B cell (primary cell): ENCODE data around the gene CLEC4E. TPM values are rescaled to one million over a fixed set of nuclear protein-coding genes. Genes with fewer than 3 reads are reported as not detected.
"Not testable (repeated sequence)": the region's sequence is repeated elsewhere in the genome, so short reads cannot be mapped to it uniquely, and the experiment has no call there.

Experiments
- ATAC-seq: fragments of 200-7000 bp; cut with Tn5 transposase; one replicate; pipeline ENCODE4 v1.10.0; 2021; ENCODE audit warnings: low read depth, mild to moderate bottlenecking, moderate number of reproducible peaks, moderate library complexity
- CTCF ChIA-PET: fragments of 350-600 bp; sonication (Branson Sonifier 250); formaldehyde crosslinking; loops from one replicate; lab custom pipeline; 2021; ENCODE audit warnings: antibody characterized with exemption, inconsistent platforms; lab: Charles Lee
- POLR2A ChIA-PET: fragments of 350-600 bp; sonication (Branson Sonifier 250); formaldehyde crosslinking; loops from one replicate; lab custom pipeline; 2021; ENCODE audit warnings: antibody characterized with exemption; lab: Charles Lee
- DNase-seq: peaks from one replicate; pipeline ENCODE4 v3.0.0; 2013
- H2AFZ ChIP-seq: 2 replicates; pipeline ENCODE4 v1.6.1; 2012; ENCODE audit warnings: mild to moderate bottlenecking, low read depth, low read length; ENCODE audit not compliant: insufficient read depth, poor library complexity, severe bottlenecking
- H3K27ac ChIP-seq, 2 donors: 1 replicate in 1 of 2; 2 replicates in 1 of 2; pipeline ENCODE4 v1.5.1; 2012 to 2013; ENCODE audit warnings: low read length in 2 of 2, mild to moderate bottlenecking in 2 of 2, moderate library complexity in 1 of 2
- H3K27me3 ChIP-seq, 4 experiments: fragments of 200-600 bp in 1 of 4; sonication (generic) in 1 of 4; replicated peaks in 1 of 4; 1 replicate in 2 of 4; 2 replicates in 2 of 4; pipeline versions ENCODE4 v1.6.1 to v1.7.0; 2013 to 2016; ENCODE audit warnings: low read length in 3 of 4, mild to moderate bottlenecking in 2 of 4, mixed read lengths in 1 of 4, moderate library complexity in 1 of 4; ENCODE audit not compliant: insufficient read depth in 4 of 4, control insufficient read depth in 3 of 4; ENCODE audit errors: control extremely low read depth in 1 of 4
- H3K36me3 ChIP-seq, 2 experiments: replicated peaks in 1 of 2; 1 replicate in 1 of 2; 2 replicates in 1 of 2; pipeline versions ENCODE4 v1.6.1 to v1.7.1; 2013; ENCODE audit warnings: low read length in 1 of 2; ENCODE audit not compliant: insufficient read depth in 2 of 2, control insufficient read depth in 1 of 2; ENCODE audit errors: control extremely low read depth in 1 of 2, extremely low read depth in 1 of 2
- H3K4me1 ChIP-seq, 2 donors: fragments of 200-600 bp in 1 of 2; sonication (generic) in 1 of 2; 1 replicate in 1 of 2; 2 replicates in 1 of 2; pipeline versions ENCODE4 v1.5.1 to v1.6.1; 2013 to 2017; ENCODE audit warnings: low read length in 2 of 2; ENCODE audit not compliant: control insufficient read depth in 2 of 2, insufficient read depth in 2 of 2
- H3K4me2 ChIP-seq: replicated peaks from 2 replicates; pipeline ENCODE3; 2012; ENCODE audit warnings: mild to moderate bottlenecking, low read depth, low read length; ENCODE audit not compliant: poor library complexity, severe bottlenecking
- H3K4me3 ChIP-seq, 5 experiments: fragments of 200-600 bp in 1 of 5; sonication (generic) in 1 of 5; 1 replicate in 3 of 5; 2 replicates in 2 of 5; pipeline versions ENCODE4 v1.5.1 to v1.7.0; 2011 to 2016; ENCODE audit warnings: low read length in 4 of 5, mild to moderate bottlenecking in 4 of 5, low read depth in 2 of 5, control low read depth in 1 of 5, moderate library complexity in 1 of 5; ENCODE audit not compliant: insufficient read depth in 1 of 5; ENCODE audit errors: control extremely low read depth in 1 of 5, extremely low read depth in 1 of 5
- H3K79me2 ChIP-seq: fragments of 200-600 bp; sonication (generic); one replicate; pipeline ENCODE4 v1.6.0; 2016; ENCODE audit warnings: low read length; ENCODE audit not compliant: control insufficient read depth, insufficient read depth
- H3K9ac ChIP-seq: fragments of 200-600 bp; sonication (generic); 2 replicates; pipeline ENCODE4 v1.6.1; 2017; ENCODE audit warnings: mild to moderate bottlenecking, low read length, moderate library complexity
- H3K9me3 ChIP-seq, 3 donors: one replicate each; pipeline versions ENCODE4 v1.6.1 to v1.7.1; 2013; ENCODE audit warnings: low read length in 2 of 3; ENCODE audit not compliant: control insufficient read depth in 2 of 3, insufficient read depth in 1 of 3; ENCODE audit errors: control extremely low read depth in 1 of 3
- H4K20me1 ChIP-seq: 2 replicates; pipeline ENCODE4 v1.6.0; 2012; ENCODE audit warnings: mild to moderate bottlenecking, low read length; ENCODE audit not compliant: insufficient read depth, control insufficient read depth, poor library complexity, severe bottlenecking
- H3K27ac Mint-ChIP-seq: one replicate; pipeline ENCODE4 v1.8.0; 2021; ENCODE audit warnings: mixed read lengths
- H3K27me3 Mint-ChIP-seq: one replicate; pipeline ENCODE4 v1.8.0; 2021; ENCODE audit warnings: mixed read lengths
- H3K4me1 Mint-ChIP-seq: one replicate; pipeline ENCODE4 v1.8.0; 2021; ENCODE audit warnings: mixed read lengths
- H3K4me3 Mint-ChIP-seq: one replicate; pipeline ENCODE4 v1.8.0; 2021; ENCODE audit warnings: mixed read lengths
- H3K9me3 Mint-ChIP-seq: one replicate; pipeline ENCODE4 v1.8.0; 2022; ENCODE audit warnings: mixed read lengths; ENCODE audit not compliant: insufficient read depth
- WGBS: methylation state at CpG from one replicate; pipeline ENCODE4 v1.1.5; 2013; ENCODE audit warnings: missing lambda C conversion rate; ENCODE audit not compliant: insufficient coverage; 5-methylcytosine and 5-hydroxymethylcytosine counted together
- intact Hi-C: fragments of 100-400 bp; cut with micrococcal nuclease; formaldehyde crosslinking; loops from one replicate; pipeline ENCODE4 v1.10.0; 2022
- polyA plus RNA-seq: library from polyadenylated mRNA; depleted of rRNA; stranded (reverse); fragments of >200 nt; gene quantifications from 2 replicates; pipeline ENCODE4 v1.2.3, GENCODE V29; 2012
- total RNA-seq, 2 donors: library from RNA; stranded (reverse); fragments of 120-200 nt in 1 of 2; gene quantifications; 1 replicate in 1 of 2; 2 replicates in 1 of 2; pipeline versions ENCODE4 v1.2.3 to v1.2.4, GENCODE V29; 2013 to 2022
- TF ChIP-seq, protein P1 (sequence below): fragments of 200-600 bp; IDR thresholded peaks from one replicate; pipeline ENCODE4 v1.8.0; 2022; ENCODE audit warnings: antibody characterized with exemption, mild to moderate bottlenecking

Gene CLEC4E
- total and polyA plus RNA-seq, 2 donors (not counting 1 experiment from before 2014, with no cell fraction given) = 0.06 TPM; not detected in 1

DNA sequence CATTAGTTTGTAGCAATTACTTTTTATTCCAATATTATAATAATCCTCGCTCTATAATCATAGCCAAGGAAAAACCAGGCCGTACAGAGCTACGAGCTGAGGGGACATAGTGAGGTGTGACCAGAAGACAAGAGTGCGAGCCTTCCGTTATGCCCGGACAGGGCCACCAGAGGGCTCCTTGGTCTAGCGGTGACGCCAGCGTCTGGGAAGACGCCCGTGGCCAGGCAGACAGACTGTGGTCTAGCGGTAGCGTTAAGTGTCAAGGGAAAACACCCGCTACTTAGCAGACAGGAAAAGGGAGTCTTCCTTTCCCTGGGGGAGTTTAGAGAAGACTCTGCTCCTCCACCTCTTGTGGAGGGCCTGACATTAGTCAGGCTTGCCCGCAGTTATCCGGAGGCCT is 2.9 kb downstream of the CLEC4E start:
- H3K4me1 ChIP-seq, H3K4me3 Mint-ChIP-seq, POLR2A ChIA-PET, H4K20me1 ChIP-seq, H3K27me3 ChIP-seq, H3K9me3 ChIP-seq, H3K9ac ChIP-seq, H3K27ac Mint-ChIP-seq, ATAC-seq, H3K36me3 ChIP-seq, intact Hi-C loops, H2AFZ ChIP-seq, H3K4me2 ChIP-seq, H3K79me2 ChIP-seq, H3K9me3 Mint-ChIP-seq, H3K27ac ChIP-seq, H3K4me1 Mint-ChIP-seq, H3K4me3 ChIP-seq: not testable (repeated sequence)
- CTCF ChIA-PET = interaction anchor here (1.0 to 2.6 kb wide), 2 partner anchors 72 to 501 kb away, joined by 3 to 6 read pairs; no protein-coding TSS in a partner anchor
- DNase-seq = peak; percentile 5
- WGBS = 75% methylated on average over 4 of the region's 16 CpGs
- peaks cover 48% of the 10 kb centered on the region for H3K27me3 Mint-ChIP-seq

GRCh38 chr12:8532045-8532444 is 8.7 kb downstream of the CLEC4E start:
- CTCF ChIA-PET = no interaction called here
- 93% methylated on average over 4 of the region's 7 CpGs for WGBS

More at GRCh38 chr12:8532045-8532444, 8.7 kb downstream of the CLEC4E start:
- DNase-seq (no peak), ATAC-seq (no peak)
- H3K9ac ChIP-seq = no peak overlapping the region
- Mint-ChIP-seq H3K4me1 (peaks cover 2% of the 10 kb centered on the region), H3K27me3 (peaks cover 31% of the 10 kb centered on the region), H3K4me3 (no peak overlapping the region), H3K27ac (no peak overlapping the region), H3K9me3 (no peaks in the 10 kb centered on the region)
- H3K4me2 ChIP-seq = no peak overlapping the region
- no peak overlapping the region for H2AFZ ChIP-seq
- H3K4me3 ChIP-seq = no peak overlapping the region
- H4K20me1 ChIP-seq = no peaks in the 10 kb centered on the region
- no peak overlapping the region for H3K27ac ChIP-seq
- POLR2A ChIA-PET = no interaction called here
- intact Hi-C loops = no loop called here
- H3K36me3 ChIP-seq = no peaks in the 10 kb centered on the region
- H3K27me3 ChIP-seq = peaks cover 0 to 13% (median 1%) of the 10 kb centered on the region in 4 experiments
- no peaks in the 10 kb centered on the region for H3K79me2 ChIP-seq
- TF ChIP-seq, protein P1, sequence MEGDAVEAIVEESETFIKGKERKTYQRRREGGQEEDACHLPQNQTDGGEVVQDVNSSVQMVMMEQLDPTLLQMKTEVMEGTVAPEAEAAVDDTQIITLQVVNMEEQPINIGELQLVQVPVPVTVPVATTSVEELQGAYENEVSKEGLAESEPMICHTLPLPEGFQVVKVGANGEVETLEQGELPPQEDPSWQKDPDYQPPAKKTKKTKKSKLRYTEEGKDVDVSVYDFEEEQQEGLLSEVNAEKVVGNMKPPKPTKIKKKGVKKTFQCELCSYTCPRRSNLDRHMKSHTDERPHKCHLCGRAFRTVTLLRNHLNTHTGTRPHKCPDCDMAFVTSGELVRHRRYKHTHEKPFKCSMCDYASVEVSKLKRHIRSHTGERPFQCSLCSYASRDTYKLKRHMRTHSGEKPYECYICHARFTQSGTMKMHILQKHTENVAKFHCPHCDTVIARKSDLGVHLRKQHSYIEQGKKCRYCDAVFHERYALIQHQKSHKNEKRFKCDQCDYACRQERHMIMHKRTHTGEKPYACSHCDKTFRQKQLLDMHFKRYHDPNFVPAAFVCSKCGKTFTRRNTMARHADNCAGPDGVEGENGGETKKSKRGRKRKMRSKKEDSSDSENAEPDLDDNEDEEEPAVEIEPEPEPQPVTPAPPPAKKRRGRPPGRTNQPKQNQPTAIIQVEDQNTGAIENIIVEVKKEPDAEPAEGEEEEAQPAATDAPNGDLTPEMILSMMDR = no peak
- H3K9me3 ChIP-seq = peaks cover 0 to 5% (median 0%) of the 10 kb centered on the region in 3 donors
- no peaks in the 10 kb centered on the region for H3K4me1 ChIP-seq
